HepG2 (cell line): Measurements from ENCODE around the gene SFXN5.

ENCODE experiments used
- PAWR ChIP-seq: sonication (generic); formaldehyde crosslinking; IDR thresholded peaks from 2 replicates; pipeline ENCODE4 v1.4.0; 2020; ENCODE audit warnings: missing genetic modification reagents, mild to moderate bottlenecking, borderline replicate concordance
- RXRA ChIP-seq: sonication (generic); formaldehyde crosslinking; IDR thresholded peaks from 2 replicates; pipeline ENCODE4 v1.5.1; 2020; ENCODE audit warnings: missing genetic modification reagents

- no peak for TF ChIP-seq RXRA
- no peak for TF ChIP-seq PAWR (CRISPR knock-in tag)
Observed at GRCh38 chr2:72974436-72974754, 97.1 kb downstream of the SFXN5 start.
